ACC112 (cell line): Measurements from ENCODE around the gene PPFIA1.
"Not testable (repeated sequence)": the region's sequence is repeated elsewhere in the genome, so short reads cannot be mapped to it uniquely, and the experiment has no call there.

Experiments
- H2AFZ ChIP-seq: fragments of 200-600 bp; sonication (generic); one replicate; pipeline ENCODE4 v1.6.0; 2017; ENCODE audit warnings: antibody characterized with exemption, low read length; ENCODE audit not compliant: unreplicated experiment
- H3K27ac ChIP-seq: fragments of 200-600 bp; sonication (generic); 2 replicates; pipeline ENCODE4 v1.5.1; 2014; ENCODE audit warnings: low read depth, mild to moderate bottlenecking, antibody characterized with exemption, low read length, moderate library complexity
- H3K27me3 ChIP-seq: fragments of 200-600 bp; sonication (generic); 2 replicates; pipeline ENCODE4 v1.6.1; 2014; ENCODE audit warnings: mild to moderate bottlenecking, antibody characterized with exemption, low read length, moderate library complexity, mixed read lengths; ENCODE audit not compliant: insufficient read depth
- H3K36me3 ChIP-seq: fragments of 200-600 bp; sonication (generic); 2 replicates; pipeline ENCODE4 v1.6.1; 2016; ENCODE audit warnings: mild to moderate bottlenecking, antibody characterized with exemption, low read length, moderate library complexity, mixed read lengths; ENCODE audit not compliant: insufficient read depth
- H3K4me1 ChIP-seq: fragments of 200-600 bp; sonication (generic); one replicate; pipeline ENCODE4 v1.6.1; 2016; ENCODE audit warnings: low read length, mixed read lengths; ENCODE audit not compliant: insufficient read depth, unreplicated experiment, control insufficient read depth
- H3K4me3 ChIP-seq: fragments of 200-600 bp; sonication (generic); 2 replicates; pipeline ENCODE4 v1.5.1; 2014; ENCODE audit warnings: mild to moderate bottlenecking, low read depth, low read length
- H3K79me2 ChIP-seq: fragments of 200-600 bp; sonication (generic); one replicate; pipeline ENCODE4 v1.6.0; 2016; ENCODE audit warnings: low read length; ENCODE audit not compliant: control insufficient read depth, unreplicated experiment, insufficient read depth

PPFIA1 gene

DNA sequence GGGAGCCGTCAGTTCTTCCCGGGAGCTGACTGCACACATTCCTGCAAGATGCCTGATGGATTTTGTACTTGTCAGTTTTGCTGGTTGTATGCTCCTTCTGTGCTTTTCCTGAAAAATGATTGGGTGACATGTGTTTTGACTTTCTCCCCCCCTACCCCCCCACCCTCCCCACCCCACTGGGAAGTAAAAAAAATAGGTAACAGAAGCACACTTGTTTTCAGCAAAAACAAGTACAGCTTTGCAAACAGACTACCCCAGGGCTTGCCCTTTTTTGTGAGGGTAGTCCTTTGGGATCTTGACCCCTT is 1.1 kb downstream of the PPFIA1 start:
- Histone ChIP-seq H3K27me3 (peaks cover 4% of the 10 kb centered on the region; the same call in 1 of the 2 replicates), H3K4me3 (peak overlapping the region; percentile 91), H3K79me2 (peaks cover 53% of the 10 kb centered on the region), H3K36me3 (peaks cover 14% of the 10 kb centered on the region; the same call in 1 of the 2 replicates), H3K4me1 (peaks cover 12% of the 10 kb centered on the region), H3K27ac (0 out of 2 replicates have a peak overlapping the region, but pooled peaks have one; percentile 56), H2AFZ (peak overlapping the region; percentile 86)

DNA sequence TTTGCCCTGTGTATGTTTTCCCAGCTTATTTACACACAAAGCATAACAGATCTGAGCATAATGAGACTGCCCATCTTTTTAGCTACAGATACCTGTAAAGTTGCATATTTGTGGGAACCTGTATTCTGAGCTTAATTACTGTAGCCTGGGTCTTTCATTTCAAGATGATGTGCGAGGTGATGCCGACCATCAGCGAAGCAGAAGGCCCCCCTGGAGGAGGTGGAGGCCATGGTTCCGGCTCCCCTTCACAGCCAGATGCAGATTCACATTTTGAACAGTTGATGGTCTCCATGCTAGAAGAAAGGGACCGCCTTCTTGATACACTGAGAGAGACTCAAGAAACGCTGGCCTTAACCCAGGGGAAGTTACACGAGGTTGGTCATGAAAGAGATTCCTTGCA is 1.5 kb downstream of the PPFIA1 start:
- Histone ChIP-seq H3K27me3 (peaks cover 4% of the 10 kb centered on the region; the same call in 1 of the 2 replicates), H3K27ac (no peak overlapping the region), H3K4me3 (peak overlapping the region; percentile 91), H3K36me3 (peaks cover 14% of the 10 kb centered on the region; the same call in 1 of the 2 replicates), H2AFZ (no peak overlapping the region), H3K79me2 (peaks cover 54% of the 10 kb centered on the region), H3K4me1 (peaks cover 12% of the 10 kb centered on the region)

DNA sequence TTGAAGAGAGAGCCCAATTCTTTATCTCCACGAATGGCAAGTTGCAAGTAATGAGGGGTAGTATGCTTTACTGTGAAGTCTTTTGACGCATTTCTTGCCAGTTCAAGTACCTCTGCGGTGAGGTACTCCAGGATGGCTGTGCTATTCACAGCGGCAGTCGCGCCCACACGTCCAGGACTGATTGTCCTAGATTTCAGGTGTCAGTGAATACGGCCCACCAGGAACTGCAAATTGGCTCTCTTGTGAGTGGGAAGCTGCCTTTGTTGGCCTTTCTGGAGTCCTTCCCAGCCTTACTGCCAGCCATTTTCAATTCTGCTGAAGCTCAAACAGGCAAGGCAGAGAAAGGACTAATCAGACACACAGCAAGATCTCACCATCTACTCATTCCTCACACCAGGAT is 8.5 kb downstream of the PPFIA1 start:
- Histone ChIP-seq H3K36me3 (peaks cover 8% of the 10 kb centered on the region; the same call in 1 of the 2 replicates), H3K4me3 (no peak overlapping the region), H3K27ac (no peak overlapping the region), H3K4me1 (peaks cover 16% of the 10 kb centered on the region), H3K27me3 (no peaks in the 10 kb centered on the region), H3K79me2 (peaks cover 59% of the 10 kb centered on the region), H2AFZ (no peak overlapping the region)

DNA sequence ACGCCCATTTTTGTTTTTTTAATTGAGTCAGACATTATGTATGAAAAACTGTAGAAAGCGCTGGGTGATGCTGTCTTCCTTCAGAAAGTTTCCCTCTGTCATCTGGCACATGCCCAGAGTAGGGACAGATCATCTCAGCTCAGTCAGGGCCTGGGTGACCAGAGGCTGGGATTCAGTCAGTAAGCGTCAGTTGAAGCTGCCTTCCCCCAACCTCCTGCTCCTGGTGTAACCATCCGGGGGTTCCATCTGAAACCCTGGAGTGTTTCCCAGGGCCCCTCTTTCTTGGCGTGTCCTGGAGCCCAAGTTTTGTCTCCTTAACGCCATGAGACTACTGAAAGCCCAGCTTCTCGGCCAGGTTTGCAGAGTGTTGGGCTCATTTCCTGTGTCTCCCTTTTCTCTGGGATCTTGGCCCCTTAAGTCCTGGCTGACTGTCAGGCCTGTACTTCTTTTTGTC is 10.7 kb downstream of the PPFIA1 start:
- no peaks in the 10 kb centered on the region for H3K27me3 ChIP-seq
- no peak overlapping the region for H3K4me3 ChIP-seq
- H3K79me2 ChIP-seq = peaks cover 47% of the 10 kb centered on the region
- H2AFZ ChIP-seq = no peak overlapping the region
- H3K27ac ChIP-seq = peak overlapping the region; percentile 72
- H3K4me1 ChIP-seq = peaks cover 16% of the 10 kb centered on the region
- H3K36me3 ChIP-seq = peaks cover 14% of the 10 kb centered on the region

DNA sequence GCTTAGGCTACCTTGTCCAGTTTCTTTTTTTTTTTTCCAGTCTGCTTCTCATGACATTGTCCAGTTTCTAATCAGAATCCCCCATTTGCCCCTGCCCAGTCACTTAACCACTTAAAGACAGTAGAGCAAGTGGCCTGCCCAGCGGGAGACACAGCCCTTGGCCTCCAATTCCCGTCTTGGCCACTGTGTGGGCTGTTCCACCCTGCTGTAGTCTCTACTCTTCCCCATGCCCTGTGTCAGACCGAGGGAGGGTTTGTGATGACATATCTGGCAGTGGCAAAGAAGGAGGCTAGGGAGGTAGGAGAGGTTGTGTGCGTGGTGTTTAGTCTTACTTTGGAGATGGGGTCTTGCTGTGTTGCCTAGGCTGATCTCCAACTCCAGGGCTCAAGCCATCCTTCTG is 11.5 kb downstream of the PPFIA1 start:
- Histone ChIP-seq H3K4me1 (peaks cover 16% of the 10 kb centered on the region), H3K4me3 (no peak overlapping the region), H3K79me2 (peaks cover 42% of the 10 kb centered on the region), H3K27ac (no peak overlapping the region; the same call in 1 of the 2 replicates), H2AFZ (no peak overlapping the region), H3K36me3 (peaks cover 11% of the 10 kb centered on the region; the same call in 1 of the 2 replicates), H3K27me3 (no peaks in the 10 kb centered on the region)

DNA sequence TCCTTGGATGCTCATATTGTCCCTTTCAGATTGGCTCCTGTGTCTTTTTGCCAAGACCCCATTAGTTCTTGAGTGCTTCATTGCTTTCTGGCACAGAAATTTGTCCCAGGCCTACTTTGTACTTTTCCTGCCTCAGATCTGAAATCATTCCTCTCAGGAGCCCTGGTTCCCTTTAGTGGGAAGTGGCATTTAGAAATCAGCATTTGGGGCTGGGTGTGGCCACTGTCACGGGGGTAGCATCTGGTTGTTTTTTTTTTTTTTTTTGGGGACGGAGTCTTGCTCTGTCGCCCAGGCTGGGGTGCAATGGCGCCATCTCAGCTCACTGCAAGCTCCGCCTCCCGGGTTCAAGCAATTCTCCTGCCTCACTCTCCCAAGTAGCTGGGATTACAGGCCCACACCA is 18.2 kb downstream of the PPFIA1 start:
- no peaks in the 10 kb centered on the region for H3K27me3 ChIP-seq
- H3K27ac ChIP-seq = no peak overlapping the region
- peaks cover 37% of the 10 kb centered on the region for H3K79me2 ChIP-seq
- H3K4me3 ChIP-seq = no peak overlapping the region
- peaks cover 27% of the 10 kb centered on the region for H3K36me3 ChIP-seq
- H2AFZ ChIP-seq = no peak overlapping the region
- H3K4me1 ChIP-seq = no peaks in the 10 kb centered on the region

DNA sequence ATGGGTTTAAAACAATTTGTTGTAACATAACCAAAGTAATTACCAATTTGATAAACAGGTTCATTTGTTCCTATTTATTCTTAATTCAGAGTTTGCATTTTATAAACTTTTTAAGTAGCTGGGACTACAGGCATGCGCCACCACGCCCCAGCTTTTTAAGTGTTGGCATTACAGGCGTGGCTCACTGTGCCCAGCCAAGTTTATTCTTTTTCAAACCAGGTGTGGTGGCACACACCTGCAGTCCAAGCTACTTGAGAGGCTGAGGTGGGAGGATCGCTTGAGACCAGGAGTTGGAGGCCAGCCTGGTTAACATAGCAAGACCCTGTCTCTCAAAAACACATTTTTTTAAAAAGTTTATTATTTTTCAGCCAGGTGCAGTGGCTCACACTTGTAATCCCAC is 19.1 kb downstream of the PPFIA1 start:
- H3K4me3 ChIP-seq = no peak overlapping the region
- H3K27ac ChIP-seq = no peak overlapping the region
- H2AFZ ChIP-seq = no peak overlapping the region
- H3K79me2 ChIP-seq = peaks cover 34% of the 10 kb centered on the region
- H3K27me3 ChIP-seq = no peaks in the 10 kb centered on the region
- H3K4me1 ChIP-seq = no peaks in the 10 kb centered on the region
- H3K36me3 ChIP-seq = peaks cover 23% of the 10 kb centered on the region

DNA sequence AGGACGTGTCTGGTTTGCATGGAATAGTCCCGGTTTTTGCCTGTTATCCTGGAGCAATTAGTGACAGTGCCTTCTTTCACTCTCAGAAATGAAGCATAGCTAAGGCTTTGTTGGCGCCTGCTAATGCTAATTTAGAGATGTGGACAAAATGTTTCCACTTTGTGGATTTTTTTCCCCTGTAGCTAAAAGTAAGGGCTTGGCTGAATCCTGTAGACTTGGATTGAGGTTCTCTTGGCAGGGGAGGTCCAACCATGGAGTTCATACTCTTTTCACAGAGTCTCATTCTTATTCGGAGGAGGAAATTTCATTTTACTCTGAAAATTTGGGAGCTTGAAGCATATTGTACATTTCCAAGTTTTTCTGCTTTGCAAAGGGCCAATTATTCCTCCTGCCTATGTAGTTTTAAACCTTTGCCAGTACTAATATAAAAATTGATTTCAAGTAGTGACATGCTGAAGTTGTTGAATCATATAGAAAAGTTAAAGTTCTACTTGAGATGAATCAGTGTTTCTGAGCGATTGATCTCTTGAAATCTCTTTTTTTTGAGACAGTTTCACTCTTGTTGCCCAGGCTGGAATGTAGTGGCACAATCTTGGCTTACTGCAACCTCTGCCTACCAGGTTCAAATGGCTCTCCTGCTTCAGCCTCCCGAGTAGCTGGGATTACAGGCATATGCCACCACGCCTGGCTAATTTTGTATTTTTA is 20.0 kb downstream of the PPFIA1 start:
- H3K79me2 ChIP-seq = peaks cover 32% of the 10 kb centered on the region
- H3K27ac ChIP-seq = no peak overlapping the region
- H3K4me1 ChIP-seq = no peaks in the 10 kb centered on the region
- H2AFZ ChIP-seq = no peak overlapping the region
- peaks cover 22% of the 10 kb centered on the region for H3K36me3 ChIP-seq
- H3K4me3 ChIP-seq = no peak overlapping the region
- H3K27me3 ChIP-seq = no peaks in the 10 kb centered on the region

DNA sequence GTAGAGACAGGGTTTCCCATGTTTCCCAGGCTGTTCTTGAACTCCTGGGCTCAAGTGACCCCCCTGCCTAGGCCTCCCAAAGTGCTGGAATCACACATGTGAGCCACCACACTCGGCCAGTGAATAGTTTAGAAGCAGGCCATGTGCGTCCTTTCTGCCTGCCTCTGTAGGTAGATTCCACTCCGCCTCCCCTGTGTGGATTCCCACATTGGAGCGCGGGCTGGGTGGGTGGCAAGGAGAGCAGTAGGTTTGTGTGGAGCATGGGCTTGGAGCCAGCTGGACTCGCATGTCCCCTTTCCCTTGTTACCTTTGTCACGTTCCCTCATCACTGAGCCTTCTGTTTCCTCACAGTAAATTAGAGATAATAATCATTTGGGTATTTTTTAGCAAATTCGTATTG is 21.7 kb downstream of the PPFIA1 start:
- no peaks in the 10 kb centered on the region for H3K27me3 ChIP-seq
- peaks cover 4% of the 10 kb centered on the region for H3K4me1 ChIP-seq
- H2AFZ ChIP-seq = no peak overlapping the region
- H3K4me3 ChIP-seq = no peak overlapping the region
- peaks cover 36% of the 10 kb centered on the region for H3K79me2 ChIP-seq
- H3K36me3 ChIP-seq = peaks cover 16% of the 10 kb centered on the region
- no peak overlapping the region for H3K27ac ChIP-seq

DNA sequence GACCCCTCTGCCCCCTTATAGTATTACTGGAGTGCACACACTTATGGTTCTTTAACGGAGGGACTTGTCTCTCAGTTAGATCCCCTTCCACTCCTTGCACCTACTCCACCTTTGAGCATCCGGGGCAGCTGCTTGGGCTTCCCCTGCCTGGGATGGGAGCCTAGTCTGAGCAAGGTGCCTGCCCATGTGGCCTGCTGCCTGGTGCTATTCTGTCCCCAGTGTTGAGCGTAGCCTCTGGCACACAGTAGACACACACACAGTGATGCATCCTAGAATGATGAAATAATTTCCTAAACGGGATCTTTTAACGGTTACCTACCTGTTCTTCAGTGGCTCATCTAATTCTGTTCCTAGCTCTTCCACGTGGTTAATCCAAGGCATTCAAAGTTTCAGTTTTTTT is 22.4 kb downstream of the PPFIA1 start:
- H3K4me1 ChIP-seq = peaks cover 6% of the 10 kb centered on the region
- no peak overlapping the region for H3K4me3 ChIP-seq
- peaks cover 16% of the 10 kb centered on the region for H3K36me3 ChIP-seq
- H3K27ac ChIP-seq = no peak overlapping the region
- H2AFZ ChIP-seq = no peak overlapping the region
- H3K27me3 ChIP-seq = no peaks in the 10 kb centered on the region
- H3K79me2 ChIP-seq = peaks cover 34% of the 10 kb centered on the region

DNA sequence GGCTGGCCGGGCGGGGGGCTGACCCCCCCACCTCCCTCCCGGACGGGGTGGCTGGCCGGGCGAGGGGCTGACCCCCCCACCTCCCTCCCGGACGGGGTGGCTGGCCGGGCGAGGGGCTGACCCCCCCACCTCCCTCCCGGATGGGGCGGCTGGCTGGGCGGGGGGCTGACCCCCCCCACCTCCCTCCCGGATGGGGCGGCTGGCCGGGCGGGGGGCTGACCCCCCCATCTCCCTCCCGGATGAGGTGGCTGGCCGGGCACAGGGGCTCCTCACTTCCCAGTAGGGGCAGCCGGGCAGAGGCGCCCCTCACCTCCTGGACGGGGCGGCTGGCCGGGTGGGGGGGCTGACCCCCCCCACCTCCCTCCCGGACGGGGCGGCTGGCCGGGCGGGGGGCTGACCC is 24.7 kb downstream of the PPFIA1 start:
- not testable (repeated sequence) for H2AFZ ChIP-seq, H3K27ac ChIP-seq, H3K4me1 ChIP-seq, H3K4me3 ChIP-seq, H3K27me3 ChIP-seq
- H3K79me2 ChIP-seq = peaks cover 32% of the 10 kb centered on the region
- peaks cover 16% of the 10 kb centered on the region for H3K36me3 ChIP-seq
